BJ (cell line): ENCODE data around the gene STH. TPM values are rescaled to one million over a fixed set of nuclear protein-coding genes. Genes with fewer than 3 reads are reported as not detected.

ENCODE experiments used
- CTCF ChIA-PET: fragments of 350-600 bp; formaldehyde crosslinking; extraction: SDS; loops from one replicate; lab custom pipeline; 2021; ENCODE audit warnings: antibody characterized with exemption, inconsistent platforms; lab: Yijun Ruan, JAX
- POLR2A ChIA-PET: fragments of 300-600 bp; sonication (Branson Sonifier 250); formaldehyde crosslinking; extraction: SDS; loops from one replicate; lab custom pipeline; 2021; ENCODE audit warnings: antibody characterized with exemption; lab: Charles Lee
- DNase-seq: peaks from one replicate; pipeline ENCODE4 v3.0.0-alpha.2; 2011; ENCODE audit warnings: low read depth
- H3K27me3 ChIP-seq: 2 replicates; pipeline ENCODE4 v1.6.0; 2011; ENCODE audit warnings: low read length; ENCODE audit not compliant: control insufficient read depth, insufficient read depth
- H3K36me3 ChIP-seq: 2 replicates; pipeline ENCODE4 v1.5.1; 2011; ENCODE audit warnings: low read length; ENCODE audit not compliant: control insufficient read depth, insufficient read depth
- H3K4me3 ChIP-seq: 2 replicates; pipeline ENCODE4 v1.5.1; 2011; ENCODE audit warnings: low read depth, mild to moderate bottlenecking, control low read depth, low read length
- polyA plus RNA-seq: library from polyadenylated mRNA; depleted of rRNA; stranded (reverse); fragments of >200 nt; gene quantifications from 2 replicates; pipeline ENCODE4 v1.2.3, GENCODE V29; 2011
- TF ChIP-seq, protein P1 (sequence below): IDR thresholded peaks from 2 replicates; pipeline ENCODE4 v1.5.1; 2011; ENCODE audit warnings: low read depth, mild to moderate bottlenecking, control low read depth, inconsistent platforms, low read length, moderate library complexity; ENCODE audit not compliant: insufficient read depth

STH gene
- polyA plus RNA-seq, 1 experiment: not detected

DNA sequence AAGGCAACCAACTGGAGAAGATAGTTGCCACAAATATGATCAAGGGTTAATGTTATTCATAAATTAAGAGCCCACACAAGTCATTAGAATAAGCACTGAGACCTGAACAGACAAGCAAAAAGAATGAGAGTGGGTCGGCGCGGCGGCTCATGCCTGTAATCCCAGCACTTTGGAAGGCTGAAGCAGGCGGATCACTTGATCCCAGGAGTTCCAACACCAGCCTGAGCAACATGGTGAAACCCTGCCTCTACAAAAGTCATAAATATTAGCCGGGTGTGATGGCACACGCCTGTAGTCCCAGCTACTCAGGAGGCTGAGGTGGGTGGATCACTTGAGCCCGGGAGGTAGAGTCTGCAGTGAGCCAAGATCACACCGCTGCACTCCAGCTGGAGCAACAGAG is 40.7 kb upstream of the STH start:
- peaks cover 3% of the 10 kb centered on the region; the same call in 1 of the 2 replicates for H3K27me3 ChIP-seq
- no peaks in the 10 kb centered on the region for H3K36me3 ChIP-seq
- H3K4me3 ChIP-seq: no peak overlapping the region
- CTCF ChIA-PET: interaction anchor here (0.7 kb wide), 1 partner anchor 9 kb away, joined by 3 read pairs; no protein-coding TSS in a partner anchor
- POLR2A ChIA-PET: no interaction called here
- DNase-seq: no peak
- TF ChIP-seq, protein P1, sequence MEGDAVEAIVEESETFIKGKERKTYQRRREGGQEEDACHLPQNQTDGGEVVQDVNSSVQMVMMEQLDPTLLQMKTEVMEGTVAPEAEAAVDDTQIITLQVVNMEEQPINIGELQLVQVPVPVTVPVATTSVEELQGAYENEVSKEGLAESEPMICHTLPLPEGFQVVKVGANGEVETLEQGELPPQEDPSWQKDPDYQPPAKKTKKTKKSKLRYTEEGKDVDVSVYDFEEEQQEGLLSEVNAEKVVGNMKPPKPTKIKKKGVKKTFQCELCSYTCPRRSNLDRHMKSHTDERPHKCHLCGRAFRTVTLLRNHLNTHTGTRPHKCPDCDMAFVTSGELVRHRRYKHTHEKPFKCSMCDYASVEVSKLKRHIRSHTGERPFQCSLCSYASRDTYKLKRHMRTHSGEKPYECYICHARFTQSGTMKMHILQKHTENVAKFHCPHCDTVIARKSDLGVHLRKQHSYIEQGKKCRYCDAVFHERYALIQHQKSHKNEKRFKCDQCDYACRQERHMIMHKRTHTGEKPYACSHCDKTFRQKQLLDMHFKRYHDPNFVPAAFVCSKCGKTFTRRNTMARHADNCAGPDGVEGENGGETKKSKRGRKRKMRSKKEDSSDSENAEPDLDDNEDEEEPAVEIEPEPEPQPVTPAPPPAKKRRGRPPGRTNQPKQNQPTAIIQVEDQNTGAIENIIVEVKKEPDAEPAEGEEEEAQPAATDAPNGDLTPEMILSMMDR: no peak

- no peak for DNase-seq
- no peaks in the 10 kb centered on the region for H3K36me3 ChIP-seq
- TF ChIP-seq, protein P1: no peak
- no peak overlapping the region for H3K4me3 ChIP-seq
- CTCF ChIA-PET: no interaction called here
- POLR2A ChIA-PET: no interaction called here
- H3K27me3 ChIP-seq: peaks cover 5% of the 10 kb centered on the region; the same call in 1 of the 2 replicates
Measured at GRCh38 chr17:45958994-45959665, 39.9 kb upstream of the STH start.

- POLR2A ChIA-PET: no interaction called here
- CTCF ChIA-PET: no interaction called here
Measured at GRCh38 chr17:45960311-45960710, 38.7 kb upstream of the STH start.

GRCh38 chr17:45961206-45961605 is 37.8 kb upstream of the STH start:
- CTCF ChIA-PET: interaction anchor here (1.0 kb wide), 1 partner anchor 12 kb away, joined by 3 read pairs; no protein-coding TSS in a partner anchor
- Histone ChIP-seq H3K4me3 (no peak overlapping the region), H3K36me3 (no peaks in the 10 kb centered on the region), H3K27me3 (peaks cover 7% of the 10 kb centered on the region)
- DNase-seq: no peak
- POLR2A ChIA-PET: no interaction called here
- TF ChIP-seq, protein P1: no peak

More at GRCh38 chr17:45960311-45960710, 38.7 kb upstream of the STH start:
- H3K4me3 ChIP-seq: no peak overlapping the region
- peaks cover 5% of the 10 kb centered on the region; the same call in 1 of the 2 replicates for H3K27me3 ChIP-seq
- TF ChIP-seq, protein P1: no peak
- DNase-seq: no peak
- no peaks in the 10 kb centered on the region for H3K36me3 ChIP-seq

DNA sequence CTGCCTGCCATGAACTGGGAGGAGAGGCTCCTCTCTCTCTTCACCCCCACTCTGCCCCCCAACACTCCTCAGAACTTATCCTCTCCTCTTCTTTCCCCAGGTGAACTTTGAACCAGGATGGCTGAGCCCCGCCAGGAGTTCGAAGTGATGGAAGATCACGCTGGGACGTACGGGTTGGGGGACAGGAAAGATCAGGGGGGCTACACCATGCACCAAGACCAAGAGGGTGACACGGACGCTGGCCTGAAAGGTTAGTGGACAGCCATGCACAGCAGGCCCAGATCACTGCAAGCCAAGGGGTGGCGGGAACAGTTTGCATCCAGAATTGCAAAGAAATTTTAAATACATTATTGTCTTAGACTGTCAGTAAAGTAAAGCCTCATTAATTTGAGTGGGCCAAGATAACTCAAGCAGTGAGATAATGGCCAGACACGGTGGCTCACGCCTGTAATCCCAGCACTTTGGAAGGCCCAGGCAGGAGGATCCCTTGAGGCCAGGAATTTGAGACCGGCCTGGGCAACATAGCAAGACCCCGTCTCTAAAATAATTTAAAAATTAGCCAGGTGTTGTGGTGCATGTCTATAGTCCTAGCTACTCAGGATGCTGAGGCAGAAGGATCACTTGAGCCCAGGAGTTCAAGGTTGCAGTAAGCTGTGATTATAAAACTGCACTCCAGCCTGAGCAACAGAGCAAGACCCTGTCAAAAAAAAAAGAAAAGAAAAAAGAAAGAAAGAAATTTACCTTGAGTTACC is 36.7 kb upstream of the STH start:
- no peak overlapping the region for H3K4me3 ChIP-seq
- POLR2A ChIA-PET: no interaction called here
- TF ChIP-seq, protein P1: no peak
- H3K27me3 ChIP-seq: peaks cover 9% of the 10 kb centered on the region
- no peak for DNase-seq
- CTCF ChIA-PET: no interaction called here
- no peaks in the 10 kb centered on the region for H3K36me3 ChIP-seq
